GM23248 (cell line): ENCODE measurements around the gene TBCEL.

Experiments
- EZH2 ChIP-seq: fragments of 200-600 bp; sonication (generic); IDR thresholded peaks from 2 replicates; pipeline ENCODE4 v1.6.1; 2018; ENCODE audit warnings: antibody characterized with exemption, mild to moderate bottlenecking; ENCODE audit not compliant: insufficient read depth, poor library complexity, severe bottlenecking
- EZH2phosphoT487 ChIP-seq: fragments of 200-600 bp; sonication (generic); IDR thresholded peaks from 2 replicates; pipeline ENCODE4 v1.6.1; 2018; ENCODE audit warnings: antibody characterized with exemption, moderate library complexity, mild to moderate bottlenecking, low read depth; ENCODE audit not compliant: insufficient read depth

DNA sequence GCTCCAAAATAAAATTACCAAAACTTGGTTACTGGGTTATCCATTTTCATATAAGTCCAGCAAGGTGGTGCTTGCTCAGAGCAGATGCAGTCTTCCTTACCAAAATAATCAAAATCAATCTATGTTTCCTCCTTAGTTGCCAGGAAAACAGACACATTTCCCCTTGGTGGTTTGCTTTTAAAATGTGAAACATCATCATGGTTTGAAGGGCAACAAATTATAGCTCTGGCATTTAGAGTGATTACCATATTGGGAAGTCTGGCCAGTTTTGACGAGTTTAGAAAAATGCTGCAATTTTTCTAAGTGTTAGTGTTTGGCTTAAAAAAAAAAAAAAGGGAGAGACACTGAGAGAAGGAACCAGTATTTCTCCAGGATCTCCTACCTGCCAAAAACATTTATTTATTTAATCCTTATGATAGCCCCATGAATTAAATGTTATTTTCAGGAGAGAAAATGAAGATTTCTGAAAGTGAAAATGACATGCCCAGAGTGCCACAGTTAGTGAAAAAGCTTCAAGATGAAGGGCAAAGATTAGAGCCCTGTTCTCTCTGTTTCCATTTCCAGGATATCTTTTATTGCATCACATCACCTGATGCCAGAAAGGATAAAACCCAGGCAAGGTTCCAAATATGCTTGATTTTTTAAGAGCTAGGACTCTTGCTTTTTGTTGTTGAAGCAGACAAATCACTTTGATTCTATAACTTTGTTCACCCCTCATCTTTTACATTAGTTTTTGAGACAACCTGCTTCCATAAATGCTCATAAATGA lies 29.6 kb upstream of the TBCEL start:
- TF ChIP-seq EZH2 (no peak), EZH2phosphoT487 (no peak)
